Measurements from ENCODE around the gene KCTD5. TPM values are rescaled to one million over a fixed set of nuclear protein-coding genes. Genes with fewer than 3 reads are reported as not detected.

KCTD5 gene
- total RNA-seq, 1 experiment from 2014 or later: 42.1 TPM

DNA sequence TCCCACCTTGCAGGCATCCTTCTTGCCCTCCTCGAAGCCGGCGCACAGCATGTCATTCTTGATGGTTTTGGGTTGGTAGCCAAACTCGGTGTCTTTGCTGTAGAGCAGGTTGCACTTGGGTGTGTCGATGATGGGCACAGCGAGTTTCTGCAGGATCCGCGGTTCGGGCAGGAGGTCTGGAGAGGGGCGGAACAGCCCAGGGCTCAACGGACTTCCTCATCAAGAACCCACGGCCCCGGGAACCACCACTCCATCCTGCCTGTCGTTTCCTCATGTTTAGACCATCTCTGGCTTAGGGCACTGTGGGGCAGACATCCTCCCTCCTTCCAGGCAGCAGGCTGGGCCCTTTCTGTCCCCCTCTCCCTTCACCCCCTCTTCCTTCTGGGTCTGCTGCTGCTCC lies 31.2 kb downstream of the KCTD5 start:
- intact Hi-C loops (cut with micrococcal nuclease): no loop called here
- H3K79me2 ChIP-seq (ENCODE audit: insufficient read depth, low read length): no peaks in the 10 kb centered on the region
- ChIA-PET CTCF (no interaction called here), POLR2A (no interaction called here), RAD21 (ENCODE audit: low non-redundant PET in 1 of 2, low total read pairs in 2 of 2, uncharacterized antibody in 2 of 2, unreplicated experiment in 2 of 2) (no interaction called here)
- DNase-seq (ENCODE audit: low read depth, low spot score): no peak
- H4K20me1 ChIP-seq (ENCODE audit: insufficient read depth): no peaks in the 10 kb centered on the region
- H3K4me1 ChIP-seq (ENCODE audit: control insufficient read depth in 1 of 2, insufficient read depth in 2 of 2, low read length in 2 of 2): no peaks in the 10 kb centered on the region
- no peak overlapping the region for H3K9ac ChIP-seq (ENCODE audit: low read length)
- no peak overlapping the region for H3K27ac ChIP-seq (ENCODE audit: low read depth, low read length)
- no peaks in the 10 kb centered on the region for H3K27me3 ChIP-seq (ENCODE audit: insufficient read depth, low read length)
- H3K9me2 ChIP-seq (ENCODE audit: insufficient read depth): no peaks in the 10 kb centered on the region
- H3K4me3 ChIP-seq (replicated peaks in 1 of 2; ENCODE audit: low read depth in 1 of 2, low read length in 2 of 2): no peak overlapping the region
- BruUV-seq (replicated peaks): no TSS peak
- no peak overlapping the region for H2AFZ ChIP-seq (ENCODE audit: low read depth, low read length, poor library complexity, severe bottlenecking)
- H3K4me2 ChIP-seq (ENCODE audit: low read length): no peak overlapping the region
- no peak for TF ChIP-seq POLR2AphosphoS5 (IDR thresholded peaks at IDR 0.05; ENCODE audit: low read depth, low read length)
- ATAC-seq: no peak
- H3K9me3 ChIP-seq (ENCODE audit: control insufficient read depth in 1 of 2, insufficient read depth in 1 of 2, low read depth in 1 of 2, low read length in 2 of 2): no peaks in the 10 kb centered on the region
- H3K36me3 ChIP-seq (ENCODE audit: control insufficient read depth in 1 of 2, insufficient read depth in 2 of 2, low read length in 2 of 2): 0 out of 4 replicates have a peak, but pooled peaks cover 0 to under 1% of the 10 kb centered on the region in 2 experiments

- DNase-seq (ENCODE audit: low read depth, low spot score) (no peak), ATAC-seq (no peak)
- no peaks in the 10 kb centered on the region for H4K20me1 ChIP-seq (ENCODE audit: insufficient read depth)
- H3K4me2 ChIP-seq (ENCODE audit: low read length): no peak overlapping the region
- no peak overlapping the region for H3K27ac ChIP-seq (ENCODE audit: low read depth, low read length)
- no peaks in the 10 kb centered on the region for H3K36me3 ChIP-seq (ENCODE audit: control insufficient read depth in 1 of 2, insufficient read depth in 2 of 2, low read length in 2 of 2)
- no peak overlapping the region for H3K4me3 ChIP-seq (replicated peaks in 1 of 2; ENCODE audit: low read depth in 1 of 2, low read length in 2 of 2)
- intact Hi-C loops (cut with micrococcal nuclease): no loop called here
- H3K4me1 ChIP-seq (ENCODE audit: control insufficient read depth in 1 of 2, insufficient read depth in 2 of 2, low read length in 2 of 2): peaks cover 0 to 4% of the 10 kb centered on the region in 2 experiments; a peak in 1 of 4 replicates
- no peak overlapping the region for H3K9ac ChIP-seq (ENCODE audit: low read length)
- ChIA-PET RAD21 (ENCODE audit: low non-redundant PET in 1 of 2, low total read pairs in 2 of 2, uncharacterized antibody in 2 of 2, unreplicated experiment in 2 of 2) (no interaction called here), POLR2A (no interaction called here), CTCF (no interaction called here)
- H3K9me3 ChIP-seq (ENCODE audit: control insufficient read depth in 1 of 2, insufficient read depth in 1 of 2, low read depth in 1 of 2, low read length in 2 of 2): no peaks in the 10 kb centered on the region
- no TSS peak for BruUV-seq (replicated peaks)
- H3K9me2 ChIP-seq (ENCODE audit: insufficient read depth): no peaks in the 10 kb centered on the region
- no peaks in the 10 kb centered on the region for H3K79me2 ChIP-seq (ENCODE audit: insufficient read depth, low read length)
- no peak for TF ChIP-seq ZBTB33 (IDR thresholded peaks at IDR 0.05; ENCODE audit: extremely low read depth, insufficient replicate concordance, low read length)
- TF ChIP-seq SRF (IDR thresholded peaks at IDR 0.05; ENCODE audit: low read depth): no peak
- no peak for TF ChIP-seq MAX (IDR thresholded peaks at IDR 0.05)
- no peak for TF ChIP-seq POLR2A (IDR thresholded peaks at IDR 0.05; ENCODE audit: borderline replicate concordance, extremely low read depth, insufficient read depth, insufficient read length)
- TF ChIP-seq SP1 (IDR thresholded peaks at IDR 0.05; ENCODE audit: low read depth): no peak
- TF ChIP-seq REST (IDR thresholded peaks at IDR 0.05; ENCODE audit: low read depth): no peak
- no peak for TF ChIP-seq FOSL1 (IDR thresholded peaks at IDR 0.05; ENCODE audit: low read depth)
- no peak for TF ChIP-seq EZH2 (IDR thresholded peaks at IDR 0.05)
- no peak for TF ChIP-seq POLR2AphosphoS5 (IDR thresholded peaks at IDR 0.05; ENCODE audit: low read depth, low read length)
- no peaks in the 10 kb centered on the region for H3K27me3 ChIP-seq (ENCODE audit: insufficient read depth, low read length)
- H2AFZ ChIP-seq (ENCODE audit: low read depth, low read length, poor library complexity, severe bottlenecking): no peak overlapping the region
Measured at GRCh38 chr16:2713985-2714774, 31.9 kb downstream of the KCTD5 start.
